Suppressor macrophage treated with lipopolysaccharide for 1 hour (primary cell): Measurements from ENCODE around the gene OGDH.

Experiments
- DNase-seq, 3 donors: peaks; one replicate each; pipeline ENCODE4 v3.0.0-alpha.2; 2020 to 2022

The OGDH gene

DNA sequence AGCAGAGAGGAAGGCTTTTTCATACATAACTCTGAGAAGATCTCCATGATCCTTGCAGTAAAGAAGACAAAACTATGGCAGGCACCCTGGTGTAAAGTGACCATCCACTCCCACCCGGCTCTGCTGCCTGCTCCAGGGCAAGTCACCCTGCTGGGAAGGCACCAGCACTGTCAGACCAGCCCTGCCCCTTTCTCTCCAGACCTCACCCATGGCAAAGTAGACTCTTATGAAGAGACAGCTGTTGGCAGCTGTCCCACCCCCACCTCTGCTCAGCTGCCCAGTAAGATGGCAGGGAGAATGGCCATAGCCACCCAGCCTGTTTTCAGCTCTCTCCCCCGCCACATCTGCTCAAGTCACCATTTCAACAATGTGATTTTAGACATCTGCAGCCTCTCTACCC, 133.6 kb downstream of the OGDH start:
- DNase-seq: no peak

DNA sequence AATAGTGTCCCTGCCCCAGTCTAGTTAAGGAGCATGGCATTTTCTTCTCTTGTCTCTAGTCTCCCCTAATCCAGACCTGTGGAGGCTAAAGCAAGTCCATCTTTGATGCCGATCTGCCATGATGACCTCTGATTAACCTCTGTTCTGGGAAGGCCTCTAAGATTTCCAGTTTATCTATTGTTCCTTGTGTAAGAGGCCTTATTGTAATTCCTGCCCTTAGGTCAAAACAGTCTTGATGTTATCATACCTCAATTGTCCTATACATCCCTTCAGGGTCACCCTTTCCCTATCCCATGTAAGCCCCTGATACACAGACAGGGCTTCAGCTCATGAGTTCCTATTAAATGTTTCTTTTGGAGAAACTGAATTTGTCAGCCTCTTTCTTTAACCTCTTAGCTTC, 137.3 kb downstream of the OGDH start:
- DNase-seq: no peak

DNA sequence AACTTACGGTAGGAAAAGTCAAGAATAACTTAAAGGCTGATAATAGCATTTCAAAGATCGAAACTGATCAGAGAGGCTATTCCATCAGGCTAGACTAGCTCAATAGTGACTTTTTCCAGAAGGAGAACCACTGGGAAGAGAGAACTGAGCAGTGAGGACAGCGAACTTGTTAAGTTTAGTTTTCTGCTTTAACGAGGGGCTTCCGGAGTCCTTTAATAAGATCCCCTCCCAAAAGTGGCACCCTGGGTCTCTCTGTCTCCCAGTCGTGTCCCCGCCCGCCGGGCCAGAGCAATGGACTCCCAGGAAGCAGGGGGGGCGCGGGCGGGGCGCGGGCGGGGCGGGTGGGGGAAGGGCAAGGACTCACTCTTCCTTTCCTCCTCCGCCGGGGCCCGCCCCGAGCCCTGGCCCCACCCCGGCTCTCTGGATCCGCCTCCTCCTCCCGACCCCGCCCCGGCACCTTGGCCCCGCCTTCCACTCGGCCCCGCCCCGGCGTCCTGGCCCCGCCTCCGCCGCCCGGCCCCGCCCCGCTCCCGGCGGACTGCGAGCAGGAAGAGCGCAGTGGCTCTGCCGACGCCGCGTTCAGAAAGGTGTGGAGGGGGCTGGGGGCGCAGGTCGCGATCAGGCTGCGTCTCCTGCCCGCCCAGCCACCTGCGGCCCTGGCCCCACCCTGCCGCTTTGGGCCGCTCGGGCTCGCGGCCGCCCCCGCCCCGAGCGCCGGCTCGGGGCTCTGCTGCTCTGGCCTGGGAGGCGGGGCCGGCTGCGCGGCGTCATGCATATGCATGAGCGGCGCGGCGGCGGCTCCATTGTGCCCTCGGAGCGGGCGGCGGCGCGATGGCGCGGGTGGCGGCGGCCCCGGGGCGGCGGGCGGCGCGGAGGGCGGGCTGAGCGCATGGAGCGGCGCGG, 141.9 kb downstream of the OGDH start, which contains the start of gene ZMIZ2:
Gene ZMIZ2 (plus strand): TSS at position 803 of the 903 bp plus-strand sequence. CDS start 7,403 bp downstream, outside the sequence.
- peak; percentile 92 to 99 (median 96) for DNase-seq

DNA sequence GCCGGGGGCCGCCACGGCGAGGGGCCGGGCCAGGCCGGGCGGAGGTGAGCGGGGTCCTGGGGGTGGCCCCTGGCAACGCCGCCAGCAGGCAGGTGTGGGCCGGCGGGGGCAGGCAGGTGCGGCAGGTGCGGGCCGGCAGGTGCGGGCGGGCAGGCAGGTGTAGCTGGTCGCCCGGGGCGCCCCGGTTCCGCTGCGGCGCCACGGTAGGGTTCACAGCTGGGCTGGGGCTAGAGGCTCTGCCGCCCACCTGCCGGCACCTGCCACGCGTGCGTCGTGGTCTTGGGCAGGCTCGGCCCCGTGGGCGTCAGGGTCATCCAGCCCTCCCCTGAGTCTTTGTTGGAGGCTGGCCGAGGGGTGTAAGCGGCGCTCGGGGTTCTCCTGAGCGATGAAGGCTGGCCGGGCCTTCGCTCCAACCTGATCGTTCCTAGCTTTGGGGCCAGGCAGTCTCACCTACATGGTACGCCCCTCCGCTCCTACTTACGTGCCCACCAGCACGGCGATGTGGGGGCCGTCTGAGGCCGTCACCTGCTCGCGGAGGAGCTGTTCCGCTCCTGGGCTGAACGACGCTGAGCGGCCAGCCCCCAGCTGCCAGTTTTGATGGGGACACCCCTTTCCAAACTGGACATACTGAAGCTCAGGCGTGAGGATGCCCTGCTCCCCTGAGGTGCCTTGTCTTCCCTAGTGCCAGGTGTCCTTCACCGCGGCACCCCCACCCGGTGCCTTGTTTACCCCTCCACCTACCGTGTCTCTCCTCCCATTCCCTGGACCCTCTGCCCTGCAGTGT, 142.7 kb downstream of the OGDH start:
- DNase-seq: peak in 2 of 3 donors; percentile 26 to 34

DNA sequence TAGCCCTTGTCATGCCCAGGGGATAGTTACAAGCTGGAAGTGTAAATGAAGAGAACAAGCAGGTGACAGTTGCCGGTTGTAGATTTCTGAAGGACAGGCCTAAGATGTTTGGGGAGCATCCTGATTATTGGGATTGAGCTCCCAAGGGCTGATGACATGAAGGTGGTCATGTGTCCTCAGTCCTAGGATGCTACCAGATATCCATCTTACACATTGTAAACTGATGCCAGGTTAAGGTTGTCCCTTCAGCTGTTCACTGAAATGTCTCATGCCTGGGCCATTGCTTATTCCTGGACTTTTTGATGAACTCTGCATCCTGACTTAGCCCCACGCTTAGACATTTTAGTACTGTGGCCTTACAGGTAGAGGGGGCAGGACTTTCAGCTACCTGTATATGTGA, 143.6 kb downstream of the OGDH start:
- DNase-seq: no peak

DNA sequence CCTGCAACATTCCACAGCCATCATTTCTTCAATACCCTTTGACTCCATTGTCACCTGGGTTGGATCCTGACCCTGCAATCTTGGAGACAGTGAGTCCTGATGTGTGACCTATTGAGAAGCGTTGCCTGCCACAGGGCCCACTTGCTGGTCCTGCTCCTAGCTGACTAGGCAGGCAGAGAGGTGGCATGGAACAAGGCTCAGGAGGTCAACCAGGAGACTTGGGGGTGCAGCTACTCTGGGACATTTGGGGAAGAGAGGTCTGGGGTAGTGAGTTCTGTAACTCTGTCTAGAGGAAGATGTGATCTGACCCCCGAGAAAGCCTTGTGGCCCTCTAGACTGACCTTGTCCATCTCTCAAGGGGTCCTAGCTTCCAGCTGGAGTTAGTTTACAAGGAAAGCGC, 144.0 kb downstream of the OGDH start:
- DNase-seq: no peak

DNA sequence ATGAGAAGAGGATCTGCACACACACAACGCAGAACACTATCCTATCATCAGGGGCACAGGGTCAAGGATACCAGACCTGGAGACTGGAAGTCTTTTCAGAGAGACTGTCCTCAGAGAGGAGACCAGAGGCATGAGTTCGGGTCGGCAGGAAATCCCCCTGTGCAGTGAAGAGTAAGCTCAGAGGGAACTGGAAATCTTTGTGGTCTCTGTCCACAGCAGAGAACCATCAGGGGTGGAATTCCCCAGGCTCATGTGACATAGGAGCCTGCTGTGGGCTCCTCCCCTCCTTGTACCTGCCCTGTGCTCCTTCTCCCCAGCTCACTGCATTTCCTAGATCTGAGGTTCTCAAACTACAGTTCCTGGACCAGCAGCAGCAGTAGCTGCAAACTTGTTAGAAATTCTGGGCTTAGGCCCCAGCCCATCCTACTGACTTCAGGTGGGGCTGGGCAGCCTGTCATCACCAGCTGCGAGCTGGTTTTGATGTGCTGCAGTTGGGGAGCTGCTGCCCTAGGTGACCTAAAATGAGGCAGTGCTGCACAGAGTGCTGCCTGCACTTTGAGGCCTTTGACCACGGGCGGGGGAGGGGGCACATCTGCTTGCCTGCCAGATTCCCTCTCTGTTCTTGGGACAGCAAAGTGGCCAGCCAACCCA, 144.6 kb downstream of the OGDH start:
- peak; percentile 83 to 87 (median 86) for DNase-seq

DNA sequence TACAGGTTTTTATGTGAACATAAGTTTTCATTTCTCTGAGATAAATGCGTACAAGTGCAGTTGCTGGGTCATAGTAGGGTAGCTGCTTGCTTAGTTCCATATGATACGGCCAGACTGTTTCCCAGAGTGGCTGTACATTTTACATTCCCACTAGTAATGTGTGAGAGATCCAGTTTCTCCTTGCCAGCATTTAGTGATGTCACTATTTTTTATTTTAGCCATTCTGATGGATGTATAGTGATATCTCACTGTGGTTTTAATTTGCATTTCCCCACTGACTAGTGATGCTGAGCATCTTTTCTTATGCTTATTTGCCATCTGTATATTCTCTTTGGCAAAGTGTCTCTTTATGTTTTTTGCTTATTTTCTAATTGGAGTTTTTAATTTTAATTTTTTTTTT, 146.4 kb downstream of the OGDH start:
- no peak for DNase-seq

DNA sequence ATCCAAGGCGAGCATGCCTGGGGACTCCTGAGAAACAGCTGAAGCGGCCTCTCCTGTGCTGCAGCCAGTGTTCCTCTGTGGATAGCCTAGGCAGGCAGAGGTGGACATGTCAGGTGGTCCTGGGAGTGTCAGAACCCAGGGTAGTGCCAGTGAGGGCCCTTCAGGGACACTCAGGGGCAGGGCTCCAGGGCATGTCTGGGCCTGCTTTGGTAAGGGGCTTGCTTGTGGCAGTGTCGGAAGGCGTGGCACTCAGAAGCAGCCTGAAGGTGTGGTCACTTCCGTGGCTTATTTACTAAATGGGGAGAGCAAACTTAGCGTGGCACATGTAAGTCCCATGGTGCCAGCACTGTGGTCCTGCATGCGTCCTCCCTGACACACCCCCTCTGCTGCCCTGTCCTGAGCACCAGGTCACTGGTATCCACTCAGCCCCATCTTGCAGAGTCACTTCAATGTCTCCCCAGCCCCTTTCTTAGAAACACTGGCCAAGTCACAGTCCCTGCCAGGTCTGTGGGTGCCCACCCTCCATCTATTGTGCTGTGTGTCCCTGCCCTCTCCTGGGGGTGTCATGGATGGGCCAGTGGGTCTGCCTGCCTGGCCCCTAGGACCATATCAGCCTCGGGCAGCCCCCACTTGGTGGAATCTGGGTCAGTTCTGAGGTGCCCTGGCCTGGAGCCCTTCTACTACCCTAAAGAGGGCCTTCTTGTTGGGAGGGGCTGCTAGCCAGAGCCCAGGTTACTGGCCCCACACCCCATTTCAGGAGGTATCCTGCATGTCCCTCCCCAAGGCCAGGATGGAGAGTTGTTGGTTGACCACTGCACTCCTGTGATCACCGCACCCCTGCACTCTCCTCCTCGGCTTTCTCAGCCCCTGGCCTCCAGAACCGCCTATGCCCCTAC, 148.6 kb downstream of the OGDH start:
- DNase-seq: no peak

DNA sequence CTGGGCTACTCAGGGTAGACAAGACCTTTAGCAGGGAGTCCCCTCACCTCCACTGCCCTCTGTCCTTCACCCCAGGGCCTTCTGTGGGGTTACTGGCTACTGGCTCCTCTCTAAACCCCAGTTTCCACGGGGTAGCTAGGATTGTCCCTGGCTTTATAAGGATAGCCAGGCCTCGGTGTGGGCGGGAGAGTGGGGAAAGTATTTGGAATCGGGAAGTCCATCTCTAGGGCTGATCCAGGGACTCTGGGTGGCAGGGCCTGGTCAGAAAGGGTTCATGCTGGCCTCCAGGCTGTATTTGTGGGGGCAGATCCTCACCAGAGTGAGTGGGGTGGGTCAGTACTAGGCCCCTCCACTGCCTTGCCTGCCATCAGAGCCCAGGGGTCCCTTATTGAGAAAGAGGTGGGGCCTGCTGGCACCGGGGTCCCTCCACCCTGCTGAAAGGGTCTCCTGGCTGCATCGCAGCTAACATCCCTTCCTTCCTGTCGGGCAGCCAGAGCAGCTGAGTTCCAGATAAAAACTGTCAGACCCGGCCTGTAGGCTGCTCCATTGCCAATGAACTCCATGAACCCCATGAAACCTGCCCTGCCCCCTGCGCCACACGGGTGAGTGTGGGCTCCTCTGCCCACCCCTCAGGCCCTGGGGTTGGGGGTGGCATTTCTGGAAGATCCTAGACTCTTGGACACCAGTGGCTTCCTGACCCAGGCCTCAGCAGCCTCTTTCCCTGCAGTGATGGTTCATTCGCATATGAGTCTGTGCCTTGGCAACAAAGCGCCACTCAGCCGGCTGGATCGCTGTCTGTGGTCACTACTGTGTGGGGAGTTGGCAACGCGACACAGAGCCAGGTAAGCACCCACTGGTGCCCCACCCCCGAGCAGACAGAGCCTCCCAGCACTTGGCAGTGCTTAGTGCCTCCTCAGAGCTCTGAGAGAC, 149.5 kb downstream of the OGDH start:
- DNase-seq: no peak

DNA sequence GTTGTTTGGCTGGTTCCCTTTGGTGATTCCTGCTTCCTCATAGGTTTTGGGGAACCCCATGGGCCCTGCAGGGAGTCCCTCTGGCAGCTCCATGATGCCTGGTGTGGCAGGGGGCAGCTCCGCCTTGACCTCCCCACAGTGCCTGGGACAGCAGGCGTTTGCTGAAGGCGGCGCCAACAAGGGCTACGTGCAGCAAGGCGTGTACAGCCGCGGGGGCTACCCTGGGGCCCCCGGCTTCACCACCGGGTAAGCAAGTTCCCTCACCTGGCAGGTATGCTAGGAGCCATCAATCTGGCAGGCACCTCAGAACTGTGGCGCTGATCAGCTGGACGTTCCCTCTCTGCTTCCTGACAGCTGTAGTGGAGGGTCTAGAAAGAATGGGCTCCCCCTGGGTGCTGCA, 150.5 kb downstream of the OGDH start:
- DNase-seq: no peak

DNA sequence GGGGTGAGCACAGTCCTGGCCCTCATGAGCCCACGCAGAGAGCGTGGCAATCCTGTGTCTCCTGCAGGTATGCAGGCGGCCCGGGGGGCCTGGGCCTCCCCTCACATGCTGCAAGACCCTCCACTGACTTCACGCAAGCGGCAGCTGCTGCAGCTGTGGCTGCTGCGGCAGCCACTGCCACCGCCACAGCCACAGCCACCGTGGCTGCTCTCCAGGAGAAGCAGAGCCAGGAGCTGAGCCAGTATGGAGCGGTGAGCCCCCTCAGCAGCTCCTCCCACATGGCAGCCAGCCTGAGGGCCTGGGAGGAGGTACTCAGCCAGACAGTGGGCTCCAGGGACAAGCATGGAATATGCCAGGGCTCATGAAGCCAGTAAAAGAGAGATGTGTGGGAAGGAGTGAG, 150.9 kb downstream of the OGDH start:
- DNase-seq: no peak

DNA sequence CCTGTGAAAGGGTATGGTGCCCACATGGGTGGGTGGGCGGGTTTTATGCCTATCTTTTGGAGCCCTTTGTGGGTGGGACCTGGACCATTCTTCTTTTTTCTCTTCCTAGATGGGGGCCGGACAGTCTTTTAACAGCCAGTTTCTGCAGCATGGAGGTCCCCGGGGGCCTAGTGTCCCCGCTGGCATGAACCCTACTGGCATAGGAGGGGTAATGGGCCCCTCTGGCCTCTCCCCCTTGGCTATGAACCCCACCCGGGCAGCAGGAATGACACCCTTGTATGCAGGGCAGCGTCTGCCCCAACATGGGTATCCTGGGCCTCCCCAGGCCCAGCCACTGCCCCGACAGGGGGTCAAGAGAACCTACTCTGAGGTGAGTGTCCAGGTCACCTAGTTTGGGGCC, 151.3 kb downstream of the OGDH start:
- DNase-seq: no peak
